ENCODE results near the gene PFDN6. TPM values are rescaled to one million over a fixed set of nuclear protein-coding genes. Genes with fewer than 3 reads are reported as not detected.

The PFDN6 gene
- total RNA-seq, 1 donor from 2014 or later: 71.8 TPM

DNA sequence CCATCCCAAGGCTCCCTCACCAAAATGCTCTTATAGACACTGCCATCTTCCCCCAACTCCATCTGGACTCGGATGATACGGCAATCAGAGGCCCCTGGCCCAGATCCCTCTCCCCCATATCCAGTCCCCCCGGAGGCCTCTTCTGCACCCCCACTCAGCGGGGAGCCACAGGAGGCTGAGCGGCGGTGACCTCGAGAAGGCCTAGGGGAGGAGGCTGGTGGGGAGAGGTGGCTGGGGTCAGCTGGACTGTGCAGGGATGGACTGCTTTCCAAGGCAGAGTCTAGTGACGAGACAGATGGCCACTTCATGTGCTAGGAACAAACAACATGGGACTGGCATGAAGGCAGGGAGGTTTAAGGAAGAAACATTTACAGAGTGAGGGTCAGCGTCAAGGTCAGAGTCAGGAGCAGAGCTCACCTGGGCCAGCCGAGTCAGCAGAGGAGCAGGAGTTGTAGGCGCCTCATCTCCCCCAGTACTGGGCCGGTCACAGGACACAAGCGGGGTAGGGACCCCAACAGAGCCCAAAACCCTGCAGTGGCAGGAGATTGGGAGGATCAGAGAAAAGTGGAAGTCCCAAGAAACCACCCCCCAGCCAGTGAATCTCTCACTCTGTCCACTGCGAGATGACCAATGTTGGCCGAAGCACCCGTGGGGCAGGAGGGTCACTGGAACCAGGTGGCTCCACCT, 3.7 kb downstream of the PFDN6 start:
- intact Hi-C loops (cut with micrococcal nuclease): no loop called here

- intact Hi-C loops (cut with micrococcal nuclease): no loop called here
Measured at GRCh38 chr6:33294086-33294823, 4.9 kb downstream of the PFDN6 start.

DNA sequence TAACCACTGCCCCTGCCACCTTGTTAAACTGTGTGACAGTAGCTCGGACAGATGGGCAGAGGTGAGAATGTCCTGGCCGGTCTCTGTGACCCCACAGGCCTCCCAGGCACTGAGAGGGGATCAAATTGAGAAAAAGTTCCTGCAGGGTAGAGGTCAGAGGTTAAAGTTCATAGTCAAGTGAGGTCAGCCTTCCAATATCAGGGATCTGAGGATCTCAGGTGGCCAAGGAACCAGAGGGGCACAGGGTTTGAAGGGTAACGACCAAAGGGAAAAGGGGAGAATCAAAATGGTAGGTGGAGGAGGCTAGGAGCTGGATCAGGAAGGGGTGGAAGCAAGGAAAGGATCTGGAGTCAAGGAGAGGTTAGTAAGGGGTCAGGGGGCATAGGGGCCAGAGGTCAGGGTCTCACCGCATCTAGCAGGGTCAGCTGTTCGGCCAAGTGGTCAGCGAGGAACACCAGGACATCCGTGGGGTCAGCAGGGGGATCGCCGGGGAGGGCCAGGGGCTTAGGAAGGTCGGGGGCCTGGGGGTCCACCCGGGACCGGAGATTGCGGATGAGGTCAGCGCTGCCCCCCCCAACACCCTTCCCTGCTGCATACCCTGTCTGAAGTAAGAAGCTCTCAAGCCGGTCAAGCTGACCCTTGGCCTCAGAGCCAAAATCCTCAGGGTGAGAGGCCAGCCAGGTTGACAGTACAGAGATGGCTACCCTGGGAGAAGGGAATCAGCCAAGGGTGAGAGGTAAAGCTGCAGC, 6.4 kb downstream of the PFDN6 start:
- intact Hi-C loops (cut with micrococcal nuclease): no loop called here

DNA sequence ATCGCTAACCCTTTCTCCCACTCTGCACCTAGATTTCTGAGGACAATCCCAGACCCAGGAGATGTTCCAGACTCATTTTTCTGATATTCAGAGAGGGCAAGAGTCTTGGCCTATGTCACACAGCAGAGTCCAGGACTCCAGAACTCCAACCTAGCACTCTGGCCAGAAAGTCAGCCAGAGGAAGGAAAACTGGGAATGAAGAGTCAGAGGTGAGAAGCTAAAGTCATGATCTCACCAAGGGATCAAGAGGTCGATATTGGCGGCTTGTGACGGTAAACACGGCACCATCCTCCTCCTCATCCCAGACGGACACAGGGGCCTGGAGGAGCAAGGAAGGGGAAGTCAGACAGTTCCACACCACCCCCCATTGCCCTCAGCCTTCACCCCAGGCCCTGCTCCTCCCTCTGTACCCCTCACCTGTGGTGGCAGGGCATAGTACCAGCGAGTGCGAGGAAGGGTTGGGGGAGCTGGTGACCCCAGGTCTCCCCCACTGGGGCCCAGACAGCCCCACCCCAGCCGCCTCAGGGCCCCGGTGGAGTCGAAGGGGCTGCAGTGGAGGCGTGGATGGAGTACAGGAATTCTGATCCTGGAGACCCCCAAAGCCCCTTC, 7.5 kb downstream of the PFDN6 start:
- intact Hi-C loops (cut with micrococcal nuclease): no loop called here

GRCh38 chr6:33297406-33297955, 8.1 kb downstream of the PFDN6 start:
- intact Hi-C loops (cut with micrococcal nuclease): no loop called here

DNA sequence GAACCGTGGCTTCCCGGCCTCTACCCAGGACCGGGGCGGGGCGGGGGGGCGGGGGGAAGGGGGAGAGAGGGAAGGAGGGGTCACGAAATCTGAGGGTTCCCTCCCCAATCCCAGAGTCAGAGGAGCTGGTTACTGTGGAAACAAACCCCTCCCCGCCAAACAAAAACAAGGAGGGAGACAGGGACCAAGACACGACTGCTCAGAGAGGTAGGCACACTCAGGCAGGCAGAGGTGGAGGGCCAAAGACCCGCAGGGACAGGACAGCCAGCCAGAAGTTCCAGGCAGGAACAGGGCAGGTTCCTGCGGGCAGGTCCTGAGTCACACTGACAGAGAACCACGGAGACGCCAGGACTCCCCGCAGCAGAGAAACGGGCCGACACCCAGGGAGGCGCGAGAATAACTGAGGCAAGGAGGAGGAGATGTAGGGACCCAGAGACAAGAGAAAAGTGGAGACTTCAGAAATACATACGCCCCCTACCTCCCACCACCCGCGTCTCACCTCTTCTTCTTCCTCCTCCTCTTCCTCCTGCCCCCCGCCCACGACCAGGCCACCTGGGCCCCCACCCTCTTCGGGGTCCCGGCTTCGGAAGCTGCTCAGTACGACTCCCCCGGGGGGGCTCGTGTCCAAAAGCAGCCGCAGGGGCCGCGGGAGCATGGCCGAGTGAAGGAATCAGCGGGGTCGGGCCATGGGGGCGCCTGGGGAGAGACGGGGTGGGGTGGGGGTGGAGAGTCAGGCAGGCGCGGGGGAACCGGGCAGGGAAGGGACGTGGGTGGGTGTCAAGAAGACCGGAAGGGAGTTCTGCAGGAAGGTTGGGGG, 8.8 kb downstream of the PFDN6 start:
- intact Hi-C loops (cut with micrococcal nuclease): loop anchor here (2.0 kb wide), 1 partner anchor 49 kb away; no protein-coding TSS in a partner anchor

GRCh38 chr6:33298773-33299236, 9.4 kb downstream of the PFDN6 start, which contains the start of gene RGL2:
RGL2 (minus strand) TSS chr6:33298942; CDS start chr6:33298610, 332 bp downstream.
- intact Hi-C loops (cut with micrococcal nuclease): loop anchor here (1.0 to 2.0 kb wide), 8 partner anchors 10 to 99 kb away; partner anchors contain the start of genes B3GALT4, KIFC1, PFDN6 and RXRB

GRCh38 chr6:33299237-33299944, 10.0 kb downstream of the PFDN6 start:
- intact Hi-C loops (cut with micrococcal nuclease): loop anchor here (1.0 to 2.0 kb wide), 8 partner anchors 10 to 99 kb away; partner anchors contain the start of genes B3GALT4, KIFC1, PFDN6 and RXRB

DNA sequence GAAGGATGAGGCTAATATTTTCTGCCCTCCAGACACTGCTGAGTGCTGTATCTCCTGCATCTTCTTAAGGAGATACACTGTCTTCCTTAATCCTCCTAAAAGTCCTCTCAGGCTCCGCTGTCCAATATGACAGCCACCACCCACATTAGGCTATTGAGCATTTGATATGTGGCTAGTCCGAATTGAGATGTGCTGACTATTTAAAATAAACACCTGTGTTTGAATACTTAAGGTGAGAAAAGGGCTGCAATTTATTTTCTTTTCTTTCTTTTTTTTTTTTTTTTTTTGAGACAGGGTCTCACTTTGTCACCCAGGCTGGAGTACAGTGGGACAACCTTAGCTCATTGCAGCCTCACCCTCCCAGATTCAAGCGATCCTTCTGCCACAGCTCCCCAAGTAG, 12.5 kb downstream of the PFDN6 start:
- intact Hi-C loops (cut with micrococcal nuclease): no loop called here

- intact Hi-C loops (cut with micrococcal nuclease): no loop called here
Measured at GRCh38 chr6:33304216-33304615, 14.8 kb downstream of the PFDN6 start.

- intact Hi-C loops (cut with micrococcal nuclease): no loop called here
Measured at GRCh38 chr6:33305052-33305451, 15.7 kb downstream of the PFDN6 start.

GRCh38 chr6:33306356-33306755, 17.0 kb downstream of the PFDN6 start:
- intact Hi-C loops (cut with micrococcal nuclease): no loop called here

- intact Hi-C loops (cut with micrococcal nuclease): loop anchor here (1.0 to 2.0 kb wide), 4 partner anchors 13 to 112 kb away; partner anchors contain the start of genes PFDN6, RPS18, RXRB and SLC39A7
Measured at GRCh38 chr6:33312361-33313104, 23.1 kb downstream of the PFDN6 start.

- intact Hi-C loops (cut with micrococcal nuclease): loop anchor here (2.0 kb wide), 2 partner anchors 40 to 112 kb away; partner anchors contain the start of genes RPS18, RXRB and SLC39A7
Measured at GRCh38 chr6:33313105-33313708, 23.8 kb downstream of the PFDN6 start.

DNA sequence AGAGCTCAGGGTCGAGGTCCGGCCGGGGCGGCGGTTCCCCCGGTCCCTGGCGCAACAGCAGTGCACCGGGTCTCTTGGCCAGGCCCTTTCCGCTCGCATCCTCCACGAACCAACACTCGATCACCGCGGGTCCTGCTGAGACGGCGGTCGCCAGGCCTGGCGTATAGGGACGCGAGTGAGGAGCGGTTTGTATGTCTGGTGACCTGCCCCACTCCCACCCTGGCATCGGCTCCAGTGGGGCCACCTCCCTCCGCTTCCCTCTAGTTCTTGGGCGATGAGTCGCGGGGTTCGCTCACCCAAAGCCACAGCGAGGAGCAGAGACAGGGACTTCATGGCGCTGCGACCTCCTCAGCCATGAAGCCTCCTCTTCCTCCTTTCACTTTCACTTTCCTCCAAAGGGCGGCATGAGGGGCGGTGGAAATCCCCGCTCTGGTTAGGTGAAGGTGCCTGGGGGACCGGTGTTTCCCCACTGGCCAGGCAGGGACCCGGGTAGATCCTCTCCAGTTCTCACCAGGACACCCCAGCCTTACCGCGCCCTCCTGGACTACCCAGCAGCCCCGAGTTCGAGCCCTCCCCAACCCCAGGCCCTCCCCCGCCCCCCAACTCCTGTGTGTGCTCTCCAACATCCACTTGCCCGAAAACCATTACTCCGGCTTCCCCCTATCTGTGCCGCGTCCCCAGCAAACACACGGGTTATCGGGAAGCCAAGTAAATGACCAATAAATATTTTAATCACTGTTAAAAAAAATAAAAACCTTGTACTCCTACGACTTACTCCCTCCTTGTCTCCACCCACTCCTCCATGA, 24.5 kb downstream of the PFDN6 start, which contains the start of gene TAPBP:
TAPBP (minus strand) TSS at position 370 of the 806 bp plus-strand sequence; CDS start at position 333, 37 bp downstream.
- intact Hi-C loops (cut with micrococcal nuclease): loop anchor here (1.0 to 2.0 kb wide), 10 partner anchors 9 to 460 kb away; partner anchors contain the start of genes CUTA, KIFC1, PSMB9 and RPS18

GRCh38 chr6:33314515-33314942, 25.1 kb downstream of the PFDN6 start:
- intact Hi-C loops (cut with micrococcal nuclease): loop anchor here (1.0 to 2.0 kb wide), 8 partner anchors 9 to 460 kb away; partner anchors contain the start of genes CUTA, KIFC1 and PSMB9

All from T-helper 1 cell treated with Interleukin-12 subunit alpha and Interleukin-12 subunit beta and Interleukin-4 antibody, amounts not matched to agents 30 ng/mL and 1 ng/mL, for 36 hours (primary cell).